ENCODE data around the gene POP7.
"Not testable (repeated sequence)": the region's sequence is repeated elsewhere in the genome, so short reads cannot be mapped to it uniquely, and the experiment has no call there.

The POP7 gene

GRCh38 chr7:100692578-100692961, 13.4 kb upstream of the POP7 start:
- DNase-seq (ENCODE audit: low read depth): no peak

GRCh38 chr7:100693312-100694097, 12.4 kb upstream of the POP7 start:
- no peak for DNase-seq (ENCODE audit: low read depth)

- DNase-seq (ENCODE audit: low read depth): no peak
Observed at GRCh38 chr7:100694098-100694745, 11.7 kb upstream of the POP7 start, which contains the start of gene GIGYF1. Gene GIGYF1, minus strand, starts transcription at chr7:100694250. Its CDS starts 6,012 bp downstream, at chr7:100688238.

GRCh38 chr7:100696123-100696521, 9.8 kb upstream of the POP7 start:
- DNase-seq (ENCODE audit: low read depth): no peak

GRCh38 chr7:100699018-100699417, 6.9 kb upstream of the POP7 start:
- no peak for DNase-seq (ENCODE audit: low read depth)

GRCh38 chr7:100701089-100701488, 4.8 kb upstream of the POP7 start:
- not testable (repeated sequence) for DNase-seq (ENCODE audit: low read depth)

- DNase-seq (ENCODE audit: low read depth): no peak
Observed at GRCh38 chr7:100705320-100705752, 585 bp upstream of the POP7 start.

- DNase-seq (ENCODE audit: low read depth): no peak
Observed at GRCh38 chr7:100706672-100707311, 871 bp downstream of the POP7 start.

GRCh38 chr7:100708395-100708794, 2.5 kb downstream of the POP7 start:
- DNase-seq (ENCODE audit: low read depth): no peak

- no peak for DNase-seq (ENCODE audit: low read depth)
Observed at GRCh38 chr7:100710452-100710851, 4.5 kb downstream of the POP7 start.

GRCh38 chr7:100711369-100711768, 5.4 kb downstream of the POP7 start:
- no peak for DNase-seq (ENCODE audit: low read depth)

- DNase-seq (ENCODE audit: low read depth): no peak
Observed at GRCh38 chr7:100714725-100715124, 8.8 kb downstream of the POP7 start.

- DNase-seq (ENCODE audit: low read depth): not testable (repeated sequence)
Observed at GRCh38 chr7:100717073-100717472, 11.2 kb downstream of the POP7 start.

GRCh38 chr7:100719523-100720278, 13.8 kb downstream of the POP7 start:
- no peak for DNase-seq (ENCODE audit: low read depth)

GRCh38 chr7:100720279-100720670, 14.4 kb downstream of the POP7 start, which contains the start of gene EPO:
Gene EPO, plus strand, starts transcription at chr7:100720468. Its CDS starts 513 bp downstream, at chr7:100720981.
- DNase-seq (ENCODE audit: low read depth): no peak

- no peak for DNase-seq (ENCODE audit: low read depth)
Observed at GRCh38 chr7:100720671-100721504, 15.0 kb downstream of the POP7 start.

GRCh38 chr7:100721505-100721812, 15.5 kb downstream of the POP7 start:
- DNase-seq (ENCODE audit: low read depth): no peak

GRCh38 chr7:100722480-100723212, 16.7 kb downstream of the POP7 start:
- no peak for DNase-seq (ENCODE audit: low read depth)

GRCh38 chr7:100723732-100724275, 17.9 kb downstream of the POP7 start:
- DNase-seq (ENCODE audit: low read depth): no peak

- DNase-seq (ENCODE audit: low read depth): not testable (repeated sequence)
Observed at GRCh38 chr7:100724364-100724763, 18.4 kb downstream of the POP7 start.
